K562 (cell line): Measurements from ENCODE around the gene KCNK1. TPM values are rescaled to one million over a fixed set of nuclear protein-coding genes. Genes with fewer than 3 reads are reported as not detected.

ENCODE experiments used
- ATAC-seq: fragments of 200-7000 bp; cut with Tn5 transposase; 3 replicates; pipeline ENCODE4 v1.9.1; 2020; ENCODE audit warnings: moderate library complexity
- BruUV-seq: library from RNA; stranded (reverse); fragments of 400-500 nt; replicated peaks from 2 replicates; lab custom pipeline; 2021; lab: Mats Ljungman, UMichigan
- CTCF ChIA-PET: fragments of 300-600 bp; formaldehyde crosslinking; extraction: SDS; loops from one replicate; lab custom pipeline; 2021; ENCODE audit warnings: low intra/inter-chr PET ratio; lab: Yijun Ruan, JAX
- POLR2A ChIA-PET: fragments of 300-600, 350-650 bp; sonication (Branson Sonifier 250); formaldehyde crosslinking; extraction: SDS; loops from one replicate; lab custom pipeline; 2021; ENCODE audit warnings: antibody characterized with exemption, inconsistent platforms; lab: Yijun Ruan, JAX
- DNase-seq, 4 experiments: peaks; one replicate each; pipeline versions ENCODE4 v3.0.0 to v3.0.0-alpha.2; 2011 to 2018; ENCODE audit warnings: low spot score in 3 of 4, mixed read lengths in 3 of 4; ENCODE audit errors: extremely low read depth in 1 of 4
- FAIRE-seq: peaks from 2 replicates; lab custom pipeline; 2011; peaks lifted over from hg19 to GRCh38; lab: Jason Lieb, UNC
- H2AFZ ChIP-seq: 2 replicates; pipeline ENCODE4 v1.6.0; 2011; ENCODE audit warnings: low read depth, low read length, control low read depth, inconsistent platforms
- H3K27ac ChIP-seq: fragments of 200-600 bp; 3 replicates; pipeline ENCODE4 v1.8.0; 2011; ENCODE audit warnings: low read depth, mild to moderate bottlenecking, control low read depth, inconsistent platforms, low read length, moderate library complexity, mixed read lengths; ENCODE audit errors: extremely low read depth
- H3K27me3 ChIP-seq, 2 experiments: fragments of 300-600 bp in 1 of 2; 2 replicates in 1 of 2; 3 replicates in 1 of 2; pipeline versions ENCODE4 v1.6.0 to v1.8.0; 2011; ENCODE audit warnings: inconsistent platforms in 2 of 2, low read length in 2 of 2, mild to moderate bottlenecking in 1 of 2, mixed read lengths in 1 of 2, moderate library complexity in 1 of 2; ENCODE audit not compliant: control insufficient read depth in 2 of 2, insufficient read depth in 2 of 2
- H3K36me3 ChIP-seq: fragments of 300-600 bp; 3 replicates; pipeline ENCODE4 v1.8.0; 2011; ENCODE audit warnings: mild to moderate bottlenecking, low read length, inconsistent platforms; ENCODE audit not compliant: control insufficient read depth, insufficient read depth
- H3K4me1 ChIP-seq, 2 experiments: fragments of 200-600 bp in 1 of 2; replicated peaks in 1 of 2; 2 replicates in 1 of 2; 3 replicates in 1 of 2; pipeline versions ENCODE4 v1.5.1 to v1.8.0; 2011; ENCODE audit warnings: inconsistent platforms in 2 of 2, low read length in 2 of 2, mild to moderate bottlenecking in 1 of 2, mixed read lengths in 1 of 2, moderate library complexity in 1 of 2; ENCODE audit not compliant: control insufficient read depth in 2 of 2, insufficient read depth in 2 of 2
- H3K4me2 ChIP-seq: 2 replicates; pipeline ENCODE4 v1.6.1; 2011; ENCODE audit warnings: low read length, control low read depth, inconsistent platforms, mixed read lengths; ENCODE audit not compliant: insufficient read depth
- H3K4me3 ChIP-seq: fragments of 200-600 bp; sonication (generic), shearing (Covaris generic); 2 replicates; pipeline ENCODE4 v1.5.1; 2016; ENCODE audit warnings: control low read depth, inconsistent platforms
- H3K79me2 ChIP-seq: fragments of 200-600 bp; 3 replicates; pipeline ENCODE4 v1.8.0; 2011; ENCODE audit warnings: low read length, inconsistent platforms; ENCODE audit not compliant: control insufficient read depth, insufficient read depth
- H3K9ac ChIP-seq, 2 experiments: 2 replicates each; pipeline versions ENCODE4 v1.6.0 to v1.6.1; 2011; ENCODE audit warnings: low read depth in 2 of 2, low read length in 2 of 2, control low read depth in 1 of 2, inconsistent platforms in 1 of 2, mild to moderate bottlenecking in 1 of 2, mixed read lengths in 1 of 2; ENCODE audit not compliant: insufficient read depth in 1 of 2
- H3K9me1 ChIP-seq: one replicate; pipeline ENCODE4 v1.6.0; 2011; ENCODE audit warnings: inconsistent platforms, mild to moderate bottlenecking, low read length, moderate library complexity; ENCODE audit not compliant: control insufficient read depth, insufficient read depth
- H3K9me3 ChIP-seq: replicated peaks from 2 replicates; pipeline ENCODE4 v1.5.1; 2011; ENCODE audit warnings: low read depth, low read length, inconsistent platforms; ENCODE audit not compliant: control insufficient read depth, insufficient read depth
- H4K20me1 ChIP-seq: replicated peaks from 2 replicates; pipeline ENCODE4 v1.6.1; 2011; ENCODE audit warnings: low read length, inconsistent platforms, mixed read lengths; ENCODE audit not compliant: control insufficient read depth, insufficient read depth
- BCL6 ChIP-seq: fragments of 250-450 bp; sonication (Bioruptor Pico); IDR thresholded peaks from 2 replicates; pipeline ENCODE4 v1.4.0; 2020
- CTCF ChIP-seq, 3 experiments: IDR thresholded peaks in 2 of 3; conservative IDR thresholded peaks in 1 of 3; 2 replicates each; pipeline ENCODE4 v1.5.1; 2011 to 2012; ENCODE audit warnings: low read length in 3 of 3, mild to moderate bottlenecking in 3 of 3, control low read depth in 2 of 3, improper control_type of control experiment in 1 of 3, inconsistent platforms in 1 of 3, low read depth in 1 of 3, mixed read lengths in 1 of 3, moderate library complexity in 1 of 3; ENCODE audit not compliant: insufficient read depth in 2 of 3
- E2F8 ChIP-seq: fragments of 450-650 bp; IDR thresholded peaks from 2 replicates; pipeline ENCODE4 v1.7.1; 2018; ENCODE audit warnings: mild to moderate bottlenecking, low read depth; ENCODE audit not compliant: partially characterized antibody
- EHMT2 ChIP-seq: fragments of 450-650 bp; IDR thresholded peaks from 2 replicates; pipeline ENCODE4 v1.6.1; 2018; ENCODE audit warnings: antibody characterized with exemption
- GTF2E2 ChIP-seq: fragments of 200-800 bp; sonication (Bioruptor generic); IDR thresholded peaks from 2 replicates; pipeline ENCODE4 v1.6.1; 2016; ENCODE audit warnings: missing genetic modification characterization, missing compliant biosample characterization
- HMGXB4 ChIP-seq: sonication (generic); formaldehyde crosslinking; IDR thresholded peaks from 2 replicates; pipeline ENCODE4 v1.8.1; 2023; ENCODE audit warnings: mild to moderate bottlenecking, missing genetic modification reagents
- OTX1 ChIP-seq: fragments of 450-650 bp; formaldehyde crosslinking; IDR thresholded peaks from 2 replicates; pipeline ENCODE4 v1.4.0; 2022; ENCODE audit warnings: mild to moderate bottlenecking
- PML ChIP-seq: IDR thresholded peaks from 2 replicates; pipeline ENCODE4 v1.6.1; 2012; ENCODE audit warnings: low read length, inconsistent platforms
- RBM34 ChIP-seq: fragments of 200-400 bp; formaldehyde crosslinking; IDR thresholded peaks from 2 replicates; pipeline ENCODE4 v1.6.1; 2018; ENCODE audit warnings: low read length, borderline replicate concordance; ENCODE audit not compliant: insufficient read depth
- SFPQ ChIP-seq: fragments of 200-400 bp; formaldehyde crosslinking; IDR thresholded peaks from 2 replicates; pipeline ENCODE4 v1.6.1; 2017; ENCODE audit warnings: mild to moderate bottlenecking, low read depth, low read length, moderate library complexity
- SIX5 ChIP-seq, 2 experiments: IDR thresholded peaks; 2 replicates each; pipeline ENCODE4 v1.6.1; 2011; ENCODE audit warnings: low read length in 2 of 2, borderline replicate concordance in 1 of 2, low read depth in 1 of 2, mild to moderate bottlenecking in 1 of 2, moderate library complexity in 1 of 2; ENCODE audit not compliant: insufficient read depth in 1 of 2
- ZEB2 ChIP-seq: fragments of 450-650 bp; IDR thresholded peaks from 2 replicates; pipeline ENCODE4 v1.6.1; 2016
- ZNF12 ChIP-seq: sonication (generic); formaldehyde crosslinking; IDR thresholded peaks from 2 replicates; pipeline ENCODE4 v1.4.0; 2020; ENCODE audit warnings: mild to moderate bottlenecking, missing genetic modification reagents
- WGBS: fragments of 100-300 bp; shearing (Covaris generic); methylation state at CpG from one replicate; pipeline ENCODE4 v1.1.6; 2016; ENCODE audit warnings: low coverage, mixed read lengths; ENCODE audit not compliant: insufficient coverage; ENCODE audit errors: missing lambda C conversion rate; 5-methylcytosine and 5-hydroxymethylcytosine counted together
- in situ Hi-C: fragments of 300-500 bp; cut with MboI; formaldehyde crosslinking; loops from 4 replicates; pipeline ENCODE4 v1.15.0; 2018; ENCODE audit warnings: inconsistent platforms, mixed read lengths
- intact Hi-C: fragments of 100-400 bp; cut with micrococcal nuclease; formaldehyde crosslinking; loops from 2 replicates; pipeline ENCODE4 v1.14.2; 2022
- polyA plus RNA-seq, 8 experiments: library from polyadenylated mRNA; depleted of rRNA in 4 of 8; stranded (reverse) in 5 of 8; unstranded in 3 of 8; fragments of >200 nt; fragmentation: Nextera tagmentation in 2 of 8; fragmentation: Illumina TruSeq in 1 of 8; extraction: Ambion mirVana in 2 of 8; extraction: Trizol in 1 of 8; gene quantifications; 2 replicates each; pipeline versions ENCODE4 v1.2.1 to v1.2.3, GENCODE V29; 2011 to 2014; ENCODE audit warnings: inconsistent platforms in 1 of 8, missing spikeins in 1 of 8
- total RNA-seq, 7 experiments: library from RNA; depleted of rRNA in 6 of 7; stranded (reverse); fragments of >200 nt in 6 of 7; fragmentation: Illumina TruSeq in 2 of 7; extraction: Trizol in 2 of 7; gene quantifications; 2 replicates each; pipeline versions ENCODE4 v1.2.1 to v1.2.3, GENCODE V29; 2011 to 2021; ENCODE audit warnings: low replicate concordance in 1 of 7

The KCNK1 gene
- total and polyA plus RNA-seq, 9 of the 15 experiments (the other 6 are each of a cell fraction or from before 2014, with no cell fraction given), result 3.1 to 22.7 (median 6.0) TPM

GRCh38 chr1:233654658-233655280 is 40.9 kb downstream of the KCNK1 start:
- CTCF ChIA-PET, result no interaction called here
- no peaks in the 10 kb centered on the region for H3K27me3 ChIP-seq
- no peak overlapping the region for H3K4me3 ChIP-seq
- FAIRE-seq (no peak), ATAC-seq (peak; percentile 19), DNase-seq (peak in 1 of 4 experiments; percentile 30)
- WGBS, result 60% methylated on average over 5 of the region's 5 CpGs
- no peak overlapping the region for H3K27ac ChIP-seq
- H3K4me2 ChIP-seq, result no peak overlapping the region
- no peaks in the 10 kb centered on the region for H3K9me3 ChIP-seq
- no TSS peak for BruUV-seq
- peaks cover 28% of the 10 kb centered on the region for H3K79me2 ChIP-seq
- no peaks in the 10 kb centered on the region for H3K9me1 ChIP-seq
- in situ Hi-C loops, result no loop called here
- no peak overlapping the region for H3K9ac ChIP-seq
- POLR2A ChIA-PET, result interaction anchor here (2.7 kb wide), 1 partner anchor 18 kb away, joined by 9 read pairs; no protein-coding TSS in a partner anchor
- intact Hi-C loops, result loop anchor here (1.0 kb wide), 1 partner anchor 18 kb away; no protein-coding TSS in a partner anchor
- H3K36me3 ChIP-seq, result peaks cover 2% of the 10 kb centered on the region; the same call in 1 of the 3 replicates
- no peaks in the 10 kb centered on the region for H4K20me1 ChIP-seq
- peaks cover 24 to 50% of the 10 kb centered on the region in 2 experiments for H3K4me1 ChIP-seq
- 0 out of 2 replicates have a peak overlapping the region, but pooled peaks have one; percentile 51 for H2AFZ ChIP-seq
- TF ChIP-seq PML (no peak), GTF2E2 (tag) (no peak), ZEB2 (peak; percentile 57; the same call in 1 of the 2 replicates), EHMT2 (0 out of 2 replicates have a peak, but pooled peaks have one; percentile 13), SFPQ (no peak), RBM34 (no peak), OTX1 (no peak), CTCF (IDR thresholded peaks at IDR 0.05 in 2 of 3, conservative IDR thresholded peaks at IDR 0.05 in 1 of 3; ENCODE audit: insufficient read depth in 2 of 3, low read depth in 1 of 3, low read length in 3 of 3) (no peak), ZNF12 (CRISPR knock-in tag) (no peak), HMGXB4 (CRISPR knock-in tag) (no peak), BCL6 (CRISPR knock-in tag) (no peak), SIX5 (IDR thresholded peaks at IDR 0.05; ENCODE audit: borderline replicate concordance in 1 of 2, insufficient read depth in 1 of 2, low read depth in 1 of 2, low read length in 2 of 2) (no peak), E2F8 (no peak)
